GM18519 (cell line): ENCODE data around the gene PIP4K2A.
"Not testable (repeated sequence)": the region's sequence is repeated elsewhere in the genome, so short reads cannot be mapped to it uniquely, and the experiment has no call there.

Experiments
- ATAC-seq: cut with Tn5 transposase; IDR thresholded peaks from one replicate; pipeline ENCODE4 v1.9.1; 2021; ENCODE audit warnings: mild to moderate bottlenecking, moderate library complexity; ENCODE audit not compliant: unreplicated experiment, low FRiP score

PIP4K2A gene

DNA sequence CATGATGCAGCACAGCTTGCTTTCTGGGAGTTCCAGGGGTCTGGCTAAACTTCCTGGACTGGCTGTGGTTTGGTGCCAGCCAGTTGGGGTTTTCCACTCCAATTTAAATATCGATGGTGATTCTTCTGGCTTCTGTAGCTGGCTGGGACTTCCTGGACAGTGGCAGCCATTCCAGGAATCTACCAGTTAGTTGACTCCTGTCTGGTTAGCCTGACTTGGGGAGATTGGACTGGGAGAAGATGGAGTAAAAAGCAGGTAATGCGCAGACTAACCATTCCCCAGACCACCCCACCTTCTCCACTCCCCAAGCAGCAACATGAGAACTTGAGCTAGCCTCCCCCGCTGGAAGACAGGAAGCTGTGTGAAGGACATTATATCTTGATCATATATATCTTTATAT is 6.3 kb upstream of the PIP4K2A start:
- no peak for ATAC-seq

DNA sequence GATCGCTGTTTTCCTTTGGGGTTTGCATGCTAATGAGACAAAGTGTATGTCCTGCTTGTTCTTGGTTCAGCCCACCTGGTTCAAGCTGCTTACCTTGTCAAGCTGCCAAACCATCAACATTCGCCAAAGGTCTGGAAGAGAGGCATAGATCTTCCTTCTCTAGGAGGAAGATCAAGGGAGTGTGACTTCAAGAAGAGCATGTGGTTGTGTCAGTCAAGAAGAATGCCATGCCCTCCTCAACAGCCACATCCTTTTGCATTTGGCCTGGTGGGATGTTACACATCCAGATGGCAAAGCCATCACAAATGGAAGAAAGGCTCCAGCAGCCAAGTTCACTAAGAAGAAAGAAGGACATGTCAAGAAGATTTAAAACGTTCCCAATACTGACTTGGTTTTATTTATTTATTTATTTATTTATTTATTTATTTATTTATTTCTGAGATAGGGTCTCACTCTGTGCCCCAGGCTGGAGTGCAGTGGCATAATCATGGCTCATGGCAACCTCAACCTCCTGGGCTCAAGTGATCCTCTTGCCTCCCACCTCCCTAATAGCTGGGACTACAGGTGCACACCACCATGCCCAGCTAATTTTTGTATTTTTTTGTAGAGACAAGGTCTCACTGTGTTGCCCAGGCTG is 5.1 kb upstream of the PIP4K2A start:
- ATAC-seq, result no peak

DNA sequence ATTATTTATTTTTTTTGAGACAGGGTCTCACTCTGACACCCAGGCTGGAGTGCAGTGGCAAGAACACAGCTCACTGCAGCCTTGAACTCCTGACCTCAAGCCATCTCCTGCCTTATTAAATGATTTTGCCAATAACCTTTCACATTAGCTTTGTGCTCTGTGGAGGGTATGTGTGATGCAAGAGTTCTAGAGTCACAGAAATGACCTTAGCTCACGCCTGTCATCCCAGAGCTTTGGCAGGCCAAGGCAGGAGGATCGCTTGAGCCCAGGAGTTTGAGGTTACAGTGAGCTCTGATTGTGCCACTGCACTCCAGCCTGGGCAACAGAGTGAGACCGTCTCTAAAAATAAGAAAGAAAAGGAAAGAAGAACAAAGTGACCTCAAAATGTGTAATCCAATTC is 4.3 kb upstream of the PIP4K2A start:
- ATAC-seq, result not testable (repeated sequence)

DNA sequence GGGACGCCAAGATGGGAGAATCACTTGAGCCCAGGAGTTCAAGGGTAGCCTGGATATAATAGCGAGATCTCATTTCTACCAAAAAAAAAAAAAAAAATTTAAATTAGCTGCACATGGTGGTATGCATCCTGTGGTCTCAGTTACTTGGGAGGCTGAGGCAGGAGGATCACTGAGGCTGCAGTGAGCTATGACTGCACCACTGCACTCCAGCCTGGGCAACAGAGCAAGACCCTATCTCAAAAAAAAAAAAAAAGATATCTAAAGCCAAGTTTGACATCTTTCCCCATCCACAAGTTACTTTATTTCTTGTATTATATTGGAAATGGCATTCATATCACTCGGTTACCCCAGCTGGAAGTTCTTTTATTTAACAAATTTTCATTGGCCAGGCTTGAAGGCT is 3.4 kb upstream of the PIP4K2A start:
- ATAC-seq, result no peak

DNA sequence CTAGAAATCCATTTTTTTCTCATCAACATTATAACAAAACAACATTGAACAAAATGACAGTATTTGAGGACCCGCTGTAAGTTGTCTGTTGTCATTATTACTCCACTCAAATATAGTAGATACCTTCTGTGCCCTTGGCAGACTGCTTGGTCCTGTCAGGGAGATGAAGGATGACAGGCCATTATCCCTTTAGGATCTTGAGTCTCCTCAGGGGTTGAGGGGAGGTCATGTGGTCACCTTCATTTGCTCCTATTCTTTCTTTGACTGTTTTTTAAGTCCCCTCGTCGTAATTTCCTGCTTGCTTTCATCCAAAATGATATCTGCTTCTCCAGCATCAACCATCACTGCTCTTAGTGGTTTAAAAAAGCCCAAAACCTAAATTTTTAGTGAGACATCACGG is 2.6 kb upstream of the PIP4K2A start:
- ATAC-seq, result no peak

DNA sequence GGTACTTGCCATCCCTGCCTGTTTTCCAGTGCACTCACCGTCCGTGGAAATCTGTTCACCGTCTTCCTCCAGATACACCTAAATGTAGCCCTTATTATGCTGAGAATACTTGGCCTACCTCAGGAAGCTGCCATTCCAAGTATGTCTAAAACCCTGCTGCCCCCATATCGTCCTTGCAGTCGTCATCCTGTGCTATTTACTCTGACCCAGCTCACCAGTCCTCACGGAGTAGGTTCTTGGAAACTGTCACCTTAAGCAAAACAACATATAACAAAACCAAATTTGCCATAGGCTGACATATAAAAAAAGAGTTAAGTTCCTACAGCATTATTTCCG is 880 bp upstream of the PIP4K2A start:
- ATAC-seq, result no peak

DNA sequence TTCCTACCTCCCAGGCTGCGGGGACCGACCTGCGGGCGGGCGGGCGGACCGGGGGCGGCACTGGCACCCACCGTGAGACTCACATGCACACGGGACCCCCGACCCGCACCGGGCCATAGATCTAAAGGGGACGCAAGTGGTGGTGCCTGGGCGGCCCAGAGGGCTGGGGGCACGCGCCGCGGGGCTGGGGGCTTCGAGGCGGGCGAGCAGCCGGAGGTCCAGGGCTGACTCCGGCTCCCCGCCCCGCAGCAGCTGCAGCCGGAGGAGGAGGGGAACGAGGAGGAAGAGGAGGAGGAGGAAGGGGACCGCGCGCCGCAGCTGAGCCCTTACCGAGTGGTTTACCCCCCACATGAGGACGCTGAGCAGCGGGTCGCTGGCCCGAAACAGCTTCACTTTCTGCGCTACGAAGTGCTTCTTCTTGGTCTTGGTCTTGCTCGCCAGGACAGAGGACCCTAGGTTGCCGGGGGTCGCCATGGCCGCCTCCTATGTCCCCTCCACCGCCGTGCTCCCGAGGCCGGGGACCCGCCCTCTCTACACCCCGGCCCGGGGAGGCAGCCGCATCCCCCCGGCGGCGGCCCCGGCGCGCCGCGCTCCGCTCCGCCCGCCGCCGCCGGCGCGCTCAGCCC is 412 bp downstream of the PIP4K2A start:
- peak; percentile 2 for ATAC-seq

DNA sequence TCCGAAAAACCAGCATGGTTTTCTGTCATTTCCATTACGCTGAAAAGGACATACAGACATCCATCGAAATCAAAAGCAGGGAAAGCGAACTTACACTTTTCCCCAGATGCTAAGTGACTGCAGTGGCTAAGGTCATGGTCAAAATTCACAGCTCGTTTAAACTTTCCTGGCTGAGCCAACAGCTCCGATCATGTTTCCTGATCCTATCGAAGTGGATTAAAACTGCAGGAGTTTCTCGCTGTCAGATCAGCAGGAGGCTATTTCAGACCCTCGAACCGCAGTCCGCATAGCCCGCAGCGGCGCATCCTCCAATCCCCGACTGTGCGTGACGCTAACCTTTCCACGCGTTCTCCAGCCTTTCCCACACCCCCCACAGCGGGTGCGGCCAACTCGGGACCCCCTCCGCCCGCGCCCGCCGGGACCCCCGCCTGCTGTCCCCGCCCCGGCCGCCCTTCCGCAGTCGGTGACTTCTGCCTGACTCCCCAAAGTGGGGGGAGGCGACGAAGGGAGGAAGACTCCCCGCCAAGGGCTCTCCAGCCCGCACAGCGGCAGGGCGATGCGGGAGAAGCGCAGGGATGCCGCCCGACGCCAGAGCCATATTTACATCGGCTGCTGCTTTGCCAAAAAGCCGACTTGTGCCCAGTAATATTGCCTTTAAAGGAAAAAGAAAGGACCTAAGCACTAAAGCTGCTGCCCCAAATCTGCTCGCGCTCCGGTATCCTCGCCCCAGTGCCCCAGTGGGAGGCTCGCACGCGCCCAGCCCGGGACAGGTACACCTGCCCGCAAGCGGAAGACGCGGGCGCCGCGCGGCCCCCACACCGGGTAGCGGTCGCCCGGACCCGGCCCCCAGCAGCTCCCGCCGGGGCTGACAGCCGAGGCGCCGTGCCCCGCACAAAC is 1.2 kb downstream of the PIP4K2A start:
- no peak for ATAC-seq

DNA sequence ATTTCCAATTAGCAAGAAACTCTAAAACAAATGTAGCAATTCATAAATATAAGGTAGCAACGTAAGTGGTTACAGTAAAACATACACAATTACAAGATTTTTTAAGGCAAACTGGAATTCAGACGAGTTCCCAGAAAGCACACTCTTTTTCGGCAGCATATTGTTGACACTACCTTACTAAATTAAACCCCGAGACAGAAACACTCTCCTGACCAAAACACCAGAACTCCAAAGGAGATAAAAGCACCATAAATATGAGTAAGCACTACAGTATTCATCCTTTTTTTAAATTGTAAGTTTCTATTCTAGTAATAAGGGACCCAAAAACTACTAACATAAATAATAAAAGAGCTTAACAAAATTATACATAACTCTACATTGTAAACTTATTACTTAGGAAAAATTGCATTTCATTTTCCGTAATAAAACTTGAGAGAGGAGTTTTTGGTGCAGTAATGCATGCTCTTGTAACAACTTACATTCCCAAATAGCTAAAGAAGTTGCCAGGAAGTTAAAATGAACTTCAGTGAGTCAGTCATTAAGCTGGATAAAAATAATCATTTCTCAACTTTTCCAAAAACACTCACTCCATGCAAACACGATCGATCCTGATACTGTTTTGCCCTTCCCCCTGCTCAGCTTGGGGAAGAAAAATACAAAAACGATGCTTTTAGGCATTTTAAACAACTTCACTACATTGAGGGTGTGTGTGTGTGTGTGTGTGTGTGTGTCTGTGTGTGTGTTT is 2.0 kb downstream of the PIP4K2A start:
- no peak for ATAC-seq

DNA sequence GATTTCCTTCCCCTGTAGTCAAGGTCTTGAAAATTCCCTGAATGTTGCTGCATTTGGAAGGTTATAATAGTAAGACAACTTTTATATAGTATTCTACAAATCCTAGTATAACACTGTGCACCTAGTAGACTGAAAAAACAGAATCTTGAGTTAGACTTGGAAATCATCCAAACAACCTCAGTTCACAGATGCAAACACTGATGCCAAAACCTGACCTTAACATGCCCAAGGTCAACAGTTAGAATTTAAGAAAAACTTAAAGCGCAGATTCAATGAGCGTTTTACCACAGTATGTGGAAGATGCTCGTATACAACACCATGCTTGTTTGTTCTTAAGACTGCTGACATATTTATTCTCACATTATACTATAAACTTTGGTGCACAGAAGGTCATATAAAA is 3.0 kb downstream of the PIP4K2A start:
- no peak for ATAC-seq

DNA sequence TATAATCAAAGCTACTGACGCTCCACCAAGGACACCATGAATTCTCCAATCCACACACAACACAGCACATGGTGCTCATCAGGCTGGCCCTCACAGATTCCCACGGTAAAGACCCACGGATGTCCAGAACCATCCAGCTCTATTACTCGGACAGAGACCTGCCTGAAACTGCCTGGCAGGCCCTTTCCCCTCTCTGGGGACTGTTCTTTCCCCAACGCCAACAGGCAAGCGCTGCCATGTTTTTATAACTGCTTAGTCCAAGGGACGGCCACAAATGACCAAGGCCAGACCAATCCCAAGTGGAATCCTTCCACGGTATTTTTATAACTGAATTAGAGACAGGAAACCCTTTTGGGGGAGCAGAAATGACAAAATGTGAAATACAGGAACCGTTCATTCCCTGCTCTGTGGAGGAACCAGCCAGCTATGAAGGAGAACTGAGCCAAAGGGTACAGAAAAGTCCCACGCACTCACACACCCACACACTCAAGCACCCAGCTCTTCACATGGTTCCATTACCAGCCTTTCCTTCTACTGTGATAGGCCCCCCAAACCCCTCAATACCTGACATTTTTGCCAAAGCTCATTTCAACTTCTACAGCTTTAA is 4.1 kb downstream of the PIP4K2A start:
- no peak for ATAC-seq

DNA sequence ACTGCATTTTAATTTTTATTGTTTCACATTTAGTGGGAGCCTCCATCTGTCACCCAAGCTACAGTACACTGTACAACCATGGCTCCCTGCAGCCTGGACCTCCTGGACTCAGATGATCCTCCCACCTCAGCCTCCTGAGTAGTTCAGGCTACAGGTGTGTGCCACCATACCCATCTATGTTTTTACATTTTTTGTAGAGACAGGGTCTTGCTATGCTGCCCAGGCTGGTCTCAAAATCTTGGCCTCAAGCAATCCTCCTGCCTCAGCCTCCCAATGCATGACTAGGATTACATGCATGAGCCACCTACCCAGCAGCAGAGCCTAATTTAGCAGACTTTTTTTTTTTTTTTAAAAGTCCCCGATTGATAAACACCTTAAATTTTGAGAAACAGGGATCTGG is 5.6 kb downstream of the PIP4K2A start:
- ATAC-seq, result no peak

DNA sequence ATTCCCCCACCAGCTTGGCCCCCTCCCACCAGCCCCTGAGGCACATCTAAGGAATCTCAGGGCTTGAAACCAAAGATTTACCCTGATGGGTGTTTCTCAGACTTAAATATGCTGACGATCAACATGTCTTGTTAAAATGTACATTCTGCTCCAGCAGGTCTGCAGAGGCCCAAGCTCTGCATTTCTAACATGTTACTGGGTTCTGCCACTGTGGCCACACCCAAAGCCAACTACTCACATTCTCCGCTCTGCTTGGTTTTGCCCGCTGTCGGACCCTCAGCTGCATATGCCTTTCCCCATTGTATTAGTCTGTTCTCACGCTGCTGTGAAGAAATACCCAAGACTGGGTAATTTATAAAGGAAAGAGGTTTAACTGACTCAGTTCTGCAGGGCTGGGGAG is 8.9 kb downstream of the PIP4K2A start:
- no peak for ATAC-seq

DNA sequence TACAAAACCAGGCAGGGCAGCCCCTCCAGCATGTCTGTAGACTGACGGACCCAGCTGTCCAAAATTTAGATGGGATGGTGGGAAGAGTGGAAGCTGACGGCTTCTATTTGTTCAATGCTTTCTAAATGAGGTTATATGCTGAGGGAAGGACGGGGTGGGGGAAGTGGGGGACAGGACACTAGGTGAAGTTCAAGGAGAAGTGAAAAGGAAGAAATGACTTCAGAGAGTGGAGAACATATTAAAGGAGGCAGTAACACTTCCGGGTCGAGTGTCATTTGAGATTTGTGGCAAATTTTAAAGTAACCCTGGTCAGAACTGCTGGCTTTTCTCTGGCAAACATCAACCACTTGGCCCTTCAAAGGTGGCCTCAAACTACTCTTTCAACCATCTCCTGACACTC is 9.4 kb downstream of the PIP4K2A start:
- ATAC-seq, result no peak

DNA sequence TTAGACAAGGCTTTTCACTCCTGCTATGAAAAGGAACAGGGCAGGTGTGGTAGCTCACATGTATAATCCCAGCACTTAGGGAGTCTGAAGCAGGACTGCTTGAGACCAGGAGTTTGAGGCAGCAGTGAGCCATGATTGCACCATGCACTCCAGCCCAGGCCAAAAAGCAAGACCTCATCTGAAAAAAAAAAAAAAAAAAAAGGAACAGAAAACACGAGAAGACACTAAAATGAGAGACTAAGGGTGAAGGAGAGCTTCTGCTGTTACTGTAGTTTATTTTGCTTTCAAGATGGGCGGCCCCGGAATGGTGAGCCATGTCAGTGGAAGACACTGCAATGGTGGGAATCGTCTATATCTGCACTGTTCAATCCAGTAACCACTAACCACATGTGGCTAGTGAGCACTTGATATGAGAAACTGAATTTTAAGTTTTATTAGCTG is 9.9 kb downstream of the PIP4K2A start:
- no peak for ATAC-seq

DNA sequence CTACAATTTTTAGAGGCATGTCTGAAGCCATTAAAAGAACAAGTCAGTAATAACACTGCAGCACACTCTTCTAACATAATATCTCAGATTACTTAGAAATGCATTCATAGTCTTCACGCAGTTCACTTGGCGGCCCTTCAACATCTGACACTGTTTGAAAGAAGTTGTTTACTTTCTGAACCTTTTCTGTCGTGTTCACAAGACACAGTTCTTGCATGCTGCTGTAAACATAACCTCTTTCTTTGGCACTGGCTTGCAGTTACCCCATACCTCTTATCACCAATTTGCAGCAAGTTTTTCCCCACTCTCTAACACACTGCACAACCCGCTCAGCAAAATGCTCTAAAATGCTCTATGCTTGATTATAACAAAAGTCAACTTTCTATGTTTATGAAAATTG is 12.0 kb downstream of the PIP4K2A start:
- no peak for ATAC-seq

DNA sequence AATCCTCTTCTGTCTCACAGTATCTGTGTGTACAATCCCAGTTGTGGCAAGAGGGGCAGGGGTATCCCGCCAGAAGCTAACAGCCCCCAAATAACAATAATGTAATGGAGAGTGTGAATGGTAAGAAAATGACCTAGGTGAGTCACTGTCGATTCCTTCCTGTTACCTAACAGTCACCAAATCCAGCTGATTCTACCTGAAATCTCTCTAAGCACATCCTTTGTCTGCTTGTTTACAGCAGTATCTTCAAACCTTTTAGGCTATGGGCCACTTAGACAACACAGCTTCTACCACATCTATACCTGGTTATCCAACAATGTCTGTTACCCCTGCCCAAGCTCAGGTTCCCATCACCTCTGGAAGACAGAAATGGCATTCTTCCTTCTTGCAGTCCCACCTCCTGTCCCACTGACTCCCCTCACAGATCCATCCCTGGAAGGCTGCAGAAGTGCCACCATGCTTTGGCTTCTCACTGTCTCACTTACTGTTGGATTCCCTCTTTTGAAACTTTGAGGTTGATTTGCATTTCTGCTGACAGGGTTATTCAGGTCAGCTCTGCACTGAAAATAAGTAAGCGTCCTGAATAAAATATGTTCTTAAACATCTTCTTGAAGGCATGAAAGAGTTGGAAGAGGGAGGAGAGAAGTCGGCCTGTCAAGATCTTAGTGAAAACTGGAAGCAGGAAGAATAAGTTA is 13.1 kb downstream of the PIP4K2A start:
- no peak for ATAC-seq

DNA sequence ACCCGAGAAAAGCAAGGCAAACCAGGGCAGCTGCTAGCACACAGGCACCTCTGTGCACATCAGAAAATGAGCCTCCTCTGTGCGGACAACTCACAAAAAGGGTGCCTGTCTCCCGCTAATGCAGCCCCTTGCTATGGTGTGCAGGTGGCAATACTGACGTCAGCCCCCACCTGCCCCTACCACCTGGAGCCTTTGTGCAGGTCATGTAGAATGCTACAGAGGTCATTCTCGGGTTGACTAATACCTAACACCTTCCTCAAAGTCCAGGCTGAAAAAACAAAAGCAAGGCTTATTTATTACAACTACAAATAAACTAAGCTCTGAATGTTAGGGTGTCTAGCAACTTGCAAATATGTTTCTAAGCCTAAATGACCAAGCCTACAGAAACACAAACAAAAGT is 13.9 kb downstream of the PIP4K2A start:
- ATAC-seq, result no peak

DNA sequence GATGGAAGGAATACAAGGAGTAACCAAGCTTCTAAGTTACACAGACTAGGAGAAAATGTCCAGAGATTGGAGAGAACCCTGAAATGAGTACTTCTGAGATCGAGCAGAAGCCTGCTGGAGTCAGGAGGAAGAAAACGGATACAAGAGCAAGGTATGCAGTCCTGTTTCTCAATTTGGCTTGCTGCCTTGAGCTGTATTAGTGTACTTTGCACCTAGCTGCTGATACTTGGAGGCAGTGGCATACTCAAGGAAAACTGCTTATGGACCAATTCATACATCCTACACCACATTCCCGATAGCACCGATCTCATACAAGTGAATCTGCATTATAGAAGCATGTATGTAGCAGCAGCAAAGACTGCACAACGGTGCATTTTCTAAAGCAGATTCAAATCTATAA is 14.4 kb downstream of the PIP4K2A start:
- no peak for ATAC-seq

DNA sequence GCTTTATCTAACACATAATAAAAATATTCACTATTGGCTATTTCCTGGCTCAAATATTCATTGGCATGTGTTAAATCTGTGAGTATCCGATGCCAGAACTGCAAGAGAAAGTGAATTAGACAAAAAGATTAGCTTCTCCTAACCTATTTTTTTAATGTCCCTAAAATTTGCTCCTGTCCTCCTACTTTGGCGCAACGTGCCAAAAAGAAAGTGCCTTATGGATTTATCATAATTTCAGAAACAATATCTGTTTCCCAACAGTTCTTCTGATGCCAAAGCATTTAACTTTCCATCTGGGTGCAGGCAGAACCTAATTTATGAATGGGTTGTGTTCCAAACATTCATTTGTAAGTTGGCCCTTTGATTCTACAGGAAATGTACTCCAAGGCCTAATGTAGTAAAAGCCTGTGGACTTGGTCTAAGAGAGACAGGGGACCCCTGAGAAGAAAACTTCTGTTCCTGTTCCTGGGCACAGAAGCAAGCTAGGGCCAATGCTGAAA is 15.4 kb downstream of the PIP4K2A start:
- no peak for ATAC-seq
